ENCODE measurements around the gene RNPEPL1.
"Not testable (repeated sequence)": the region's sequence is repeated elsewhere in the genome, so short reads cannot be mapped to it uniquely, and the experiment has no call there.

Gene RNPEPL1

DNA sequence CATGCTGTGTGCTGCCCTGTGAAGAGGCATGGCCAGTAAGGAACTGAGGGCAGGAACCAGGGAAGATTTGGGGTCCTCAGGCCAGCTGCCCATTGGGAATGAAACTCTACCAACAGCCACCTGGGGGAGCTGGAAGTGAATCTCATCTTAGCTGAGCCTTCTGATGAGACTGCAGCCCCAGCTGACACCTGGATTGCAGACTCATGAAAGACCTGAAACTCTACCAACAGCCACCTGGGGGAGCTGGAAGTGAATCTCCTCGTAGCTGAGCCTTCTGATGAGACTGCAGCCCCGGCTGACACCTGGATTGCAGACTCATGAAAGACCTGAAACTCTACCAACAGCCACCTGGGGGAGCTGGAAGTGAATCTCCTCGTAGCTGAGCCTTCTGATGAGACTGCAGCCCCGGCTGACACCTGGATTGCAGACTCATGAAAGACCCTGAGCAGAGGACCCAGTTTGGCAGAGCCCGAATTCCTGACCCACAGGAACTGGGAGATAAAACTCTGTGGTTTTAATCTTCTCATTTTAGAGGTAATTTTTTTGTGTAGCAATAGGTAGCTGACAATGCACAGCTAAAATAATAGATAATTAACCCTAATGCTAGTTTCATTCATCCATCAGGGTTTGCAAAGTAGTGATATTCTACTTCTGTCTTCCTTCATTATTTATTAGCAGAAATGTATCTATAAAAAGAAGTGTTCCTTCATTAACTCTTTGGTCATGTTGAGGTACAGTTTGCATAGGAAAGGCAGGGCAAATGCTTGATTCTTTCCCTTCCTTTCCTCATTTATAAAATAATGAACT, 48.8 kb downstream of the RNPEPL1 start:
- H3K9ac ChIP-seq (ENCODE audit: low read depth, low read length); H3K27ac ChIP-seq (ENCODE audit: low read depth, low read length); H3K4me3 ChIP-seq (ENCODE audit: low read depth, low read length); H3K27me3 ChIP-seq (ENCODE audit: control insufficient read depth, insufficient read depth, low read length); H3K4me1 ChIP-seq (ENCODE audit: control insufficient read depth, insufficient read depth, low read length); H3K36me3 ChIP-seq (ENCODE audit: control insufficient read depth, insufficient read depth, low read length): not testable (repeated sequence)
- peaks cover 39% of the 10 kb centered on the region for H3K9me3 ChIP-seq (ENCODE audit: control insufficient read depth, insufficient read depth, low read length)

DNA sequence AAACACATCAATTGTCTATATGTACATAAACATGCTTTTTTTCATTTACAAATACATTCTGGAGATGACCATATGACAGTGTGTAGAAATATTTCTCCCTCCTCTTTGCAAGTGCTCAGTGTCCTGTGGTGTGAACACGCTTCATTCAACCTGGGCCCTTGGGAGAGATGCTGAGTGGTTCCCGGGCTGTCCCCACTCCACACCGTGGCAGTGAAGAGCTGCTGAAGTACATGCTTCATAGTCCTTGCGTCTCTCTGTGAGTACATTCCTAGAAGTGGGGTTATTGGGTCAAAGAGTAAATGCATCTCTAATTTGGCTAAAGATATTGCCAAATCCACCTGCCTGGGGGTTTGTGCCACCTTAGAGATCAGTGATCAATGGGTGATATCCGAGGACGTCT, 50.5 kb downstream of the RNPEPL1 start:
- Histone ChIP-seq H3K9me3 (ENCODE audit: control insufficient read depth, insufficient read depth, low read length) (peaks cover 38% of the 10 kb centered on the region), H3K9ac (ENCODE audit: low read depth, low read length) (no peak overlapping the region), H3K27me3 (ENCODE audit: control insufficient read depth, insufficient read depth, low read length) (no peaks in the 10 kb centered on the region), H3K27ac (ENCODE audit: low read depth, low read length) (no peak overlapping the region), H3K36me3 (ENCODE audit: control insufficient read depth, insufficient read depth, low read length) (no peaks in the 10 kb centered on the region), H3K4me1 (ENCODE audit: control insufficient read depth, insufficient read depth, low read length) (no peaks in the 10 kb centered on the region), H3K4me3 (ENCODE audit: low read depth, low read length) (no peak overlapping the region)

DNA sequence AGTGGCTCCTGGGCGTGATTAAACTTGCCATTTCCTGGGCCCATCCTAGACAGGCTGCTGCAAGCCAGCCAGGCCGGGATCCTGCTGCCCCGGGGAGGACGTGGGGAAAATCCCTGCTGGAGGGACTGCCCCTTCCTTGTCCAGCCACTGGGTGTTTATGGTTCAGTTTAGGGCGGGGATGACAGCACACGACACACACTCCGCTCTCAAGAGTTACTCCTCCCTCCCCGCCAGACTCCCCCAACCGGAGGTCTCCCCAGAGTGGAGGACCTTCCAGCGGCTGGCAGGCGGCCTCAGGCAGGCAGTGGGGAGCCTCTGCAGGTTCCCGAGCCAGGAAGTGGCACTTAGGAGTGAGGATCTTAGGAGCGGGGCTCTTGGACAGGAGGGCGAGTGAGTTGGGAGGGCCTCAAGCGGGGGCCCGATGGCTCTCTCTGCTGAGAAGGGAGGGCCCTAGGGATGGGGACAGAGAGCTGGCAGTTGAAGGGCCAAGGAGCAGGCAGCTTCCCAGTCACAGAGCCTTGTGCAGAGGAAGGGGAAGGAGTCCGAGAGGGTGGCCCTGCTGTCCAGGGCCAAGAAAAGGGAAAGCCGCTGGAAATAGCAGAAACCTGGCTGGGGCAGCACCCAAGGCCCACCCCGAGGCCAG, 51.3 kb downstream of the RNPEPL1 start:
- Histone ChIP-seq H3K9me3 (ENCODE audit: control insufficient read depth, insufficient read depth, low read length) (peaks cover 34% of the 10 kb centered on the region), H3K27ac (ENCODE audit: low read depth, low read length) (no peak overlapping the region), H3K27me3 (ENCODE audit: control insufficient read depth, insufficient read depth, low read length) (no peaks in the 10 kb centered on the region), H3K4me1 (ENCODE audit: control insufficient read depth, insufficient read depth, low read length) (no peaks in the 10 kb centered on the region), H3K36me3 (ENCODE audit: control insufficient read depth, insufficient read depth, low read length) (no peaks in the 10 kb centered on the region), H3K9ac (ENCODE audit: low read depth, low read length) (no peak overlapping the region), H3K4me3 (ENCODE audit: low read depth, low read length) (no peak overlapping the region)

DNA sequence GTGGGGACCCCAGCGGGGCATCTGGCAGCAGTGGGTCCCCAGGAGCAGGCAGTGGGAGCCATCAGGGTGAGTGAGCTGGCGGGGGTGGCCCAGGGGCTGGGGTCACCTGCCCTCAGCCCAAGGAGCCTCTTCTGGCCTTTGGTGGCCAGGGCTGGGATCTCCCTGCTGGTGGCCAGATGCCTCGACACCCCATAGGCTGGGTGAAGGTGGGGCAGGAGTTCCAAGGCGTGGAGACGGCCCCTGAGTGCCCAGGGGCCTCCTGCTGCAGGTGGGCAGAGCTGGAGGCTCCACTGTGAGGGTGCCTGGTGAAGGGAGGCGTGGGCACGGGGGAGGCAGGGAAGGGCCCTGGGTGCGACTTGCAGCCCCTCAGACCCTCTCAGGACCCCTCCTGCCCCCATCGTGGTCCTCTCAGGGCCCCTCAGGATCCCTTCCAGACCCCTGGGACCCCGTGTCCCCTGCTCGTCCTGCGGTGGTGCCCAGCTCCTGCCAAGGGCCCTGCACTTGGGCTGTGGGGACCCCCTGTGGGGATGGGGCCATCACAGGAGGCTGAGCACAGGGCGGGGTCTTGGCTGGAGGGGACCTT, 52.0 kb downstream of the RNPEPL1 start:
- peaks cover 31% of the 10 kb centered on the region for H3K9me3 ChIP-seq (ENCODE audit: control insufficient read depth, insufficient read depth, low read length)
- no peak overlapping the region for H3K4me3 ChIP-seq (ENCODE audit: low read depth, low read length)
- H3K36me3 ChIP-seq (ENCODE audit: control insufficient read depth, insufficient read depth, low read length), result no peaks in the 10 kb centered on the region
- no peak overlapping the region for H3K9ac ChIP-seq (ENCODE audit: low read depth, low read length)
- H3K27ac ChIP-seq (ENCODE audit: low read depth, low read length), result no peak overlapping the region
- H3K27me3 ChIP-seq (ENCODE audit: control insufficient read depth, insufficient read depth, low read length), result no peaks in the 10 kb centered on the region
- no peaks in the 10 kb centered on the region for H3K4me1 ChIP-seq (ENCODE audit: control insufficient read depth, insufficient read depth, low read length)

DNA sequence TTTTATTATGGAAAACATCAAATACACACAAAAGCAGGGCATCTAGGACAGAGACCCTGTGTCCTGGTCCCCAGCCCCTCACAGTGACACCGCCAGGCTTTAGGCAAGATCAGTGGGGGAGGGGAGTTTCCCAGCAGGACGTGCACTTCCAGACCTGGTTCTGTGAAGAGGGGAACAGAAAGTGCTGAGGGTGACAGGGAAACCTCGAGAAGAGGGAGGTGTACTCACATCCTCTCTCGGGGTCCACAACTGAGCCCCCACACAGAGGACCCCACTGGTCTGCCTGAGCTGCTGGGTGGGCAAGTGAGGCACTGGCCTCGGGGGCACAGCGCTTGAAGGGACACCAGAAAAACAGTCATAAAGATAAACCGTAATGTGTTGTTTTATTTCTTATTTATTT, 52.6 kb downstream of the RNPEPL1 start:
- Histone ChIP-seq H3K36me3 (ENCODE audit: control insufficient read depth, insufficient read depth, low read length) (no peaks in the 10 kb centered on the region), H3K4me1 (ENCODE audit: control insufficient read depth, insufficient read depth, low read length) (no peaks in the 10 kb centered on the region), H3K9me3 (ENCODE audit: control insufficient read depth, insufficient read depth, low read length) (peaks cover 29% of the 10 kb centered on the region), H3K9ac (ENCODE audit: low read depth, low read length) (no peak overlapping the region), H3K27me3 (ENCODE audit: control insufficient read depth, insufficient read depth, low read length) (no peaks in the 10 kb centered on the region), H3K4me3 (ENCODE audit: low read depth, low read length) (no peak overlapping the region), H3K27ac (ENCODE audit: low read depth, low read length) (no peak overlapping the region)

DNA sequence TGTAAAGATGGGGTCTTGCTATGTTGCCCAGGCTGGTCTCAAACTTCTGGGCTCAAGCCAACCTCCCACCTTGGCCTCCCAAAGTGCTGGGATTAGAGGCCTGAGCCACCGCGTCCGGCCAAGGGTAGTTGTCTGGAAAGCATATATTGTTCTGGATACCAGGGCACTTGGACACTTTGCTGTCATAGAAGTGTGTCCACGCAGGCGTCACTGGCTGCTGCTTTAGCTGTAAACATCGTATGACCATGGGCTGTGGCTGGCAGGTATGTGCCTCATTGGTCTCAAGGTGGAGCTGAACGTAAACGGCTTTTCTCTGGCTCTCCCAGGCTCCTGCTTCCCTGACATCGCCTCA, 53.8 kb downstream of the RNPEPL1 start:
- Histone ChIP-seq H3K36me3 (ENCODE audit: control insufficient read depth, insufficient read depth, low read length) (no peaks in the 10 kb centered on the region), H3K9me3 (ENCODE audit: control insufficient read depth, insufficient read depth, low read length) (peaks cover 20% of the 10 kb centered on the region), H3K4me3 (ENCODE audit: low read depth, low read length) (no peak overlapping the region), H3K27me3 (ENCODE audit: control insufficient read depth, insufficient read depth, low read length) (no peaks in the 10 kb centered on the region), H3K9ac (ENCODE audit: low read depth, low read length) (no peak overlapping the region), H3K4me1 (ENCODE audit: control insufficient read depth, insufficient read depth, low read length) (no peaks in the 10 kb centered on the region), H3K27ac (ENCODE audit: low read depth, low read length) (no peak overlapping the region)

DNA sequence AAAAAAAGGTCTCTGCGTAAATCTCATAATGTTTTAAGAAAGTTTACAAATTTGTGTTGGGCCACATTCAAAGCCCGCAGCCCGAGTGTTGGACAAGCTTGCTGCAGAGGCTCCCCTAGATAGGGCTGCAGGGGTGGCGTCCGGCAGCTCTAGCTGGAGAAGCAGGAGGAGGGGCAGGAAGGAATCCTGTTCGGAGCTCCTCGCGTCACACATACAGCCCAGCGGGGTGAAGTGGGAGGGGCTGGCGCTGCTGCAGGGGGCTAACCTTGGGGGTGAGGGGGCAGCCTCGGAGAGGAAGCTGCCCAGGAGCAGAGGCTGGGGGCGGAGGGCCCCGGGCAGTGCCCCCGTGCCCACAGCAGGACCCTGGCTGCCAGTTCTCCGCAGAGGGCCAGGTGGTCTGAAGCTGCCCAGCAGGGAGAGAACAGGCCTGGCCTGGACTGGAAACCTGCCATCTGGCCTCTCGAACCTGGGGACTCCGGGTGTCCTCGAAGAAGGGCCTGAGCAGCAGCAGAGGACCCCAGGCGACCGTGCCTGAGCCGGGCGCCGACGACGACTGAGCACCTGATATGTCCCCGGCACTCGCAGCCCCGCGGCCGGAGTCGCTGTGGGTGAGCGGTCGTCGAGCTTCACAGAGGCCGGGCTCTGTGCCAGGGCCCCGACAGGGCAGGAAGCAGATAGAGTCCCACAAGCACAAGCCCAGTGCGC, 54.4 kb downstream of the RNPEPL1 start:
- Histone ChIP-seq H3K4me1 (ENCODE audit: control insufficient read depth, insufficient read depth, low read length) (no peaks in the 10 kb centered on the region), H3K9me3 (ENCODE audit: control insufficient read depth, insufficient read depth, low read length) (peaks cover 14% of the 10 kb centered on the region; the same call in 1 of the 2 replicates), H3K27ac (ENCODE audit: low read depth, low read length) (no peak overlapping the region), H3K36me3 (ENCODE audit: control insufficient read depth, insufficient read depth, low read length) (no peaks in the 10 kb centered on the region), H3K27me3 (ENCODE audit: control insufficient read depth, insufficient read depth, low read length) (no peaks in the 10 kb centered on the region), H3K4me3 (ENCODE audit: low read depth, low read length) (no peak overlapping the region), H3K9ac (ENCODE audit: low read depth, low read length) (no peak overlapping the region)

DNA sequence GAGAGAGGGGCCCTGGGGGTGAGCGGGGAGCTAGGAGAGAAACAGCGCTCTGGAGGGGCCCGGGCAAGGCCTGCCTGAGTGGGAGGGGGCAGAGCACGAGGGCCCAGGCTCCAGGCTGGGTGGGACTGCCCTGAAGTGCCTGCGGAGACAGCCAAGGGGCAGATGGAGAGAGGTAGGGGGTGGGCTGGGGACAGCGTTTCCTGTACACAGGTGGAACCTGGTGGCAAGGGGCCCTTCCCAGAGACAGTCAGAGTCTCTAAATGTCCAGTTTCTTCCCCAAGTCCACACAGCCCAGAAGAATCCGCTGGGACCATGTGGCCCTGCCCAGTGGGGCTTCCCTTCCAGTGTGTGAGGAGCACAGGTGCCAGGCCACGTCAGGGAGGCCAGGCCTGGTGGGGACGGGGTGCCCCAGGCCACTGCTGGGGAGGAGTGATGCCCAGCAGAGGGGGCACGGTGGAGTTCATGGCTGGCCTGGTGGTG, 55.3 kb downstream of the RNPEPL1 start:
- Histone ChIP-seq H3K4me3 (ENCODE audit: low read depth, low read length) (no peak overlapping the region), H3K27me3 (ENCODE audit: control insufficient read depth, insufficient read depth, low read length) (no peaks in the 10 kb centered on the region), H3K9me3 (ENCODE audit: control insufficient read depth, insufficient read depth, low read length) (0 out of 2 replicates have a peak, but pooled peaks cover 7% of the 10 kb centered on the region), H3K4me1 (ENCODE audit: control insufficient read depth, insufficient read depth, low read length) (no peaks in the 10 kb centered on the region), H3K9ac (ENCODE audit: low read depth, low read length) (no peak overlapping the region), H3K27ac (ENCODE audit: low read depth, low read length) (no peak overlapping the region), H3K36me3 (ENCODE audit: control insufficient read depth, insufficient read depth, low read length) (no peaks in the 10 kb centered on the region)

DNA sequence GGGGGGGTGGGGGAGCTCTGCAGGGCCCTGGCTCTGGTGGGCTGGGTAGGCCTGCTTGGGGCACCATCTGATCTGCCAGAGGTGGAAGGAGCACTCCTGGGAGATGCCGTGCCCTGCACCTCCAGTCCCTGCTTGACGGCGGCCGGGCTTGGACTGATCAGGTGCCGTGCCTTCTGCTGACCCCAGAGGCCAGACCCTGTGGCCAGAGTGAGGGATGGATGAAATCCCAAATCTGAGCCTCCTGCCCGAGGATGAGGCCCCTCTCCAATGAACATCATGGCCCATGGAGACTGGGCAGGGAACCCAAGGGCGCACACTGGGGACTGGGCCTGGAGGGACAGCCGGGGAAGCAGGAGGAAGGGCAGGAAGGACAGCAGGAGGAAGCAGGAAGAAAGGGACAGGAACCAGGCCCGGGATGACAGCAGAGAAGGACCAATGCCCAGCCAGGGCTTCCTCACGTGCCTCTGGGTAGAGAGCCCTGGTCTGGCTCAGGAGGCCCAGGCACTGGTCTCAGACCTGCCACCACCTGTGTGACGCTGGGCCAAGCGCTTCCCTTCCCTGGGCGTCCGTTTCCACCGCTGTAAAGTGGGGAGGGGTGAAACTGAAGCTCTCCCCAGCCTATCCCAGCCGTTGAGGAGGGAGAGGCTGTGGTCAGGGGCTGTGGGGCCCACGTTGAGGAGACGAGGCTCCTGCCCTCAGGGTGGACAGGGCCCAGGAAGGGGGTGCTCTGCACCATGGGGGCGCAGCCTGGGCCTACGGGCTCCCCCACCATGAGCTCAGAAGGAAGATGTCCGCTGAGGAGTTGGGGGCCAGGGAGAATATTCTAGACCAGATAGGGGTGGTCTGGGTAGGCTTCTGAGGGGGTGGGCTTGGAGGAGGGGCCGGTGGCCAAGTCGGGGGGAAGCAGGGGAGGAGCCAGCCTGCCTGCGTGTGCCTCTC, 56.0 kb downstream of the RNPEPL1 start:
- Histone ChIP-seq H3K36me3 (ENCODE audit: control insufficient read depth, insufficient read depth, low read length) (no peaks in the 10 kb centered on the region), H3K9me3 (ENCODE audit: control insufficient read depth, insufficient read depth, low read length) (0 out of 2 replicates have a peak, but pooled peaks cover 3% of the 10 kb centered on the region), H3K9ac (ENCODE audit: low read depth, low read length) (no peak overlapping the region), H3K4me1 (ENCODE audit: control insufficient read depth, insufficient read depth, low read length) (no peaks in the 10 kb centered on the region), H3K27ac (ENCODE audit: low read depth, low read length) (no peak overlapping the region), H3K4me3 (ENCODE audit: low read depth, low read length) (no peak overlapping the region), H3K27me3 (ENCODE audit: control insufficient read depth, insufficient read depth, low read length) (no peaks in the 10 kb centered on the region)

DNA sequence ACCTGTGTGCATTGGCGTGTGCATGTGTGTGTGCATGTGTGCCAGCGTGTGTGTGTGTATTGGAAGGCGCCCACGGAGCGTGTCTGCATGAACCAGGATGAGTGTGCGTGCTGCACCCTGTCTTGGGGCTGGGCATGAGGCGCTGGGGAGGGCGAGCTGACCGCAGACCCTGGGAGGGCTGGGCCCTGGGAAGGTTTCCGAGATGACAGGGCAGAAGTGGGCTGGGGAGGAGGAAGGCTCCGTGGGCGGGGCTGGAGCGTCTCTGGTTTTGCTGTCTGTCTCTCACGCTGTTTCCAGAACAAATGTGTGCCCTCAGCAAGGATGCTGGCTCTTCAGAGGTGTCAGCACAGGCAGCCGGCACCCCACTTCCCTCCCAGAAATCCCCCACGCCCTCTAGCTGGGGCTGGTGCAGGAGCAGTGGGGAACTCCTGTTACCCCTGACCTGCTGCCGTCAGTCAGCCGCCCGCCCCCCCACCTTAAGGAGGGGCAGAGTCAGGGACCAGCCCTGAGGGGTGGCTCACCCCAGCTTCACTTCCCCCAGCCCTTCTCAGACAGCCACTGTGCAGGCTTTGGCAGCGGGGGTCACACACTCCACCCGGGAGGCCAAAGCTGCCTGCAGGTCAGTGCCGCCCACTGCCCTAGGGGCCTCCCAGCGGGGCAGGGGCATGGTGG, 56.8 kb downstream of the RNPEPL1 start, which contains the start of gene GPR35:
TSS of gene GPR35 (plus strand) at position 531 of the 672 bp plus-strand sequence. CDS start 4,473 bp downstream, outside the sequence.
- H3K36me3 ChIP-seq (ENCODE audit: control insufficient read depth, insufficient read depth, low read length), result no peaks in the 10 kb centered on the region
- H3K4me3 ChIP-seq (ENCODE audit: low read depth, low read length), result no peak within 1 kb of the TSS
- H3K27ac ChIP-seq (ENCODE audit: low read depth, low read length), result no peak within 1 kb of the TSS
- no peaks in the 10 kb centered on the region for H3K27me3 ChIP-seq (ENCODE audit: control insufficient read depth, insufficient read depth, low read length)
- H3K4me1 ChIP-seq (ENCODE audit: control insufficient read depth, insufficient read depth, low read length), result no peaks in the 10 kb centered on the region
- H3K9me3 ChIP-seq (ENCODE audit: control insufficient read depth, insufficient read depth, low read length), result no peaks in the 10 kb centered on the region
- no peak within 1 kb of the TSS for H3K9ac ChIP-seq (ENCODE audit: low read depth, low read length)

Measured in HUES48 (cell line).